Measurements from ENCODE around the gene BEND6. TPM values are rescaled to one million over a fixed set of nuclear protein-coding genes. Genes with fewer than 3 reads are reported as not detected.

The BEND6 gene
- polyA plus RNA-seq, 1 donor from 2014 or later, result 8.6 TPM

- H3K79me2 ChIP-seq (replicated peaks; ENCODE audit: insufficient read depth, low read length), result no peaks in the 10 kb centered on the region
- H3K36me3 ChIP-seq (ENCODE audit: insufficient read depth, low read length), result no peaks in the 10 kb centered on the region
- TF ChIP-seq POLR2AphosphoS5 (IDR thresholded peaks at IDR 0.05) (no peak), EZH2 (IDR thresholded peaks at IDR 0.05; ENCODE audit: borderline replicate concordance, insufficient read depth, low read length, poor library complexity, severe bottlenecking) (no peak), CTCF (IDR thresholded peaks at IDR 0.05; ENCODE audit: poor library complexity, severe bottlenecking) (no peak), MXI1 (conservative IDR thresholded peaks at IDR 0.05; ENCODE audit: poor library complexity, severe bottlenecking) (no peak), SMC3 (conservative IDR thresholded peaks at IDR 0.05; ENCODE audit: poor library complexity) (no peak), REST (IDR thresholded peaks at IDR 0.05; ENCODE audit: borderline replicate concordance) (no peak), EP300 (conservative IDR thresholded peaks at IDR 0.05; ENCODE audit: poor library complexity, severe bottlenecking) (no peak), RAD21 (conservative IDR thresholded peaks at IDR 0.05) (no peak), TAF1 (IDR thresholded peaks at IDR 0.05; ENCODE audit: low read depth) (no peak)
- no peak overlapping the region for H2AFZ ChIP-seq (ENCODE audit: low read depth, low read length)
- no peak overlapping the region for H3K27ac ChIP-seq (ENCODE audit: low read length)
- H3K9me3 ChIP-seq (ENCODE audit: low read length), result no peaks in the 10 kb centered on the region
- no peak overlapping the region for H3K4me2 ChIP-seq (ENCODE audit: low read length)
- H3K9ac ChIP-seq (ENCODE audit: low read length), result no peak overlapping the region
- H3F3A ChIP-seq (ENCODE audit: insufficient read depth, low read length, poor library complexity, severe bottlenecking), result no peaks in the 10 kb centered on the region
- H4K20me1 ChIP-seq (ENCODE audit: insufficient read depth), result no peaks in the 10 kb centered on the region
- H3K9me2 ChIP-seq (ENCODE audit: insufficient read depth, low read length), result no peaks in the 10 kb centered on the region
- no peak overlapping the region for H3K4me3 ChIP-seq (ENCODE audit: low read length)
- H3K27me3 ChIP-seq (ENCODE audit: insufficient read depth, low read depth, low read length), result no peaks in the 10 kb centered on the region
These were observed 58.6 kb downstream of the BEND6 start for GRCh38 chr6:57013521-57013926.

- Histone ChIP-seq H4K20me1 (ENCODE audit: insufficient read depth) (no peaks in the 10 kb centered on the region), H3K79me2 (replicated peaks; ENCODE audit: insufficient read depth, low read length) (no peaks in the 10 kb centered on the region)
These were observed 62.2 kb downstream of the BEND6 start for GRCh38 chr6:57017069-57017468.

More at GRCh38 chr6:57017069-57017468, 62.2 kb downstream of the BEND6 start:
- Histone ChIP-seq H3K9me2 (ENCODE audit: insufficient read depth, low read length) (no peaks in the 10 kb centered on the region), H3K9ac (ENCODE audit: low read length) (no peak overlapping the region), H2AFZ (ENCODE audit: low read depth, low read length) (no peak overlapping the region), H3K27me3 (ENCODE audit: insufficient read depth, low read depth, low read length) (no peaks in the 10 kb centered on the region), H3K9me3 (ENCODE audit: low read length) (no peaks in the 10 kb centered on the region), H3F3A (ENCODE audit: insufficient read depth, low read length, poor library complexity, severe bottlenecking) (no peaks in the 10 kb centered on the region), H3K27ac (ENCODE audit: low read length) (no peak overlapping the region), H3K4me3 (ENCODE audit: low read length) (no peak overlapping the region), H3K4me2 (ENCODE audit: low read length) (no peak overlapping the region), H3K36me3 (ENCODE audit: insufficient read depth, low read length) (no peaks in the 10 kb centered on the region)
- TF ChIP-seq SMC3 (conservative IDR thresholded peaks at IDR 0.05; ENCODE audit: poor library complexity) (no peak), RAD21 (conservative IDR thresholded peaks at IDR 0.05) (no peak), MXI1 (conservative IDR thresholded peaks at IDR 0.05; ENCODE audit: poor library complexity, severe bottlenecking) (no peak), CTCF (IDR thresholded peaks at IDR 0.05; ENCODE audit: poor library complexity, severe bottlenecking) (no peak), TAF1 (IDR thresholded peaks at IDR 0.05; ENCODE audit: low read depth) (no peak), REST (IDR thresholded peaks at IDR 0.05; ENCODE audit: borderline replicate concordance) (no peak), POLR2AphosphoS5 (IDR thresholded peaks at IDR 0.05) (no peak), EP300 (conservative IDR thresholded peaks at IDR 0.05; ENCODE audit: poor library complexity, severe bottlenecking) (no peak), EZH2 (IDR thresholded peaks at IDR 0.05; ENCODE audit: borderline replicate concordance, insufficient read depth, low read length, poor library complexity, severe bottlenecking) (no peak)

Data from neural cell (in vitro differentiated cells).